K562 (cell line): Measurements from ENCODE around the gene MYO3A. TPM values are rescaled to one million over a fixed set of nuclear protein-coding genes. Genes with fewer than 3 reads are reported as not detected.

ENCODE experiments used
- AFF1 ChIP-seq, 2 experiments: fragments of 450-650 bp; IDR thresholded peaks; 2 replicates each; pipeline ENCODE4 v1.6.1; 2018; ENCODE audit warnings: mild to moderate bottlenecking in 2 of 2, low read depth in 1 of 2; ENCODE audit not compliant: partially characterized antibody in 2 of 2
- FOXA3 ChIP-seq, 2 experiments: fragments of 450-650 bp in 1 of 2; sonication (generic) in 1 of 2; formaldehyde crosslinking; IDR thresholded peaks in 1 of 2; conservative IDR thresholded peaks in 1 of 2; 2 replicates each; pipeline versions ENCODE4 v1.4.0 to v1.8.0; 2020 to 2022; ENCODE audit warnings: mild to moderate bottlenecking in 2 of 2, missing genetic modification reagents in 1 of 2
- HIVEP1 ChIP-seq: fragments of 250-450 bp; sonication (Bioruptor Pico); IDR thresholded peaks from 2 replicates; pipeline ENCODE4 v1.4.0; 2020; ENCODE audit warnings: mild to moderate bottlenecking
- HOMEZ ChIP-seq: fragments of 250-450 bp; sonication (Bioruptor Pico); IDR thresholded peaks from 2 replicates; pipeline ENCODE4 v1.4.0; 2020; ENCODE audit warnings: mild to moderate bottlenecking, moderate library complexity
- L3MBTL2 ChIP-seq: fragments of 450-650 bp; IDR thresholded peaks from 2 replicates; pipeline ENCODE4 v1.6.1; 2016; ENCODE audit warnings: mild to moderate bottlenecking, moderate library complexity
- LARP7 ChIP-seq: fragments of 450-650 bp; IDR thresholded peaks from 2 replicates; pipeline ENCODE4 v1.6.1; 2016
- MEF2D ChIP-seq: conservative IDR thresholded peaks from 2 replicates; pipeline ENCODE4 v1.6.1; 2016; ENCODE audit warnings: low read depth, missing genetic modification characterization, missing compliant biosample characterization
- NR1H2 ChIP-seq: sonication (generic); formaldehyde crosslinking; IDR thresholded peaks from 2 replicates; pipeline ENCODE4 v1.4.0; 2020; ENCODE audit warnings: mild to moderate bottlenecking, missing genetic modification reagents
- RBM15 ChIP-seq: fragments of 200-400 bp; formaldehyde crosslinking; IDR thresholded peaks from 2 replicates; pipeline ENCODE4 v1.6.1; 2018; ENCODE audit warnings: mild to moderate bottlenecking, low read length, moderate library complexity; ENCODE audit not compliant: insufficient read depth
- RFX5 ChIP-seq: IDR thresholded peaks from 2 replicates; pipeline ENCODE4 v1.6.1; 2011; ENCODE audit warnings: low read depth, mild to moderate bottlenecking, improper control_type of control experiment, low read length
- USF2 ChIP-seq: sonication (generic); formaldehyde crosslinking; IDR thresholded peaks from 2 replicates; pipeline ENCODE4 v1.5.0; 2020; ENCODE audit warnings: missing genetic modification reagents
- ZNF175 ChIP-seq: fragments of 200-800 bp; sonication (Bioruptor generic); IDR thresholded peaks from 2 replicates; pipeline ENCODE4 v1.6.1; 2016; ENCODE audit warnings: low read depth, mild to moderate bottlenecking, missing genetic modification characterization, missing compliant biosample characterization
- ZNF764 ChIP-seq: fragments of 250-450 bp; sonication (Bioruptor Pico); IDR thresholded peaks from 2 replicates; pipeline ENCODE4 v1.4.0; 2020; ENCODE audit warnings: low read depth, mild to moderate bottlenecking, moderate library complexity
- polyA plus RNA-seq, 8 experiments: library from polyadenylated mRNA; depleted of rRNA in 4 of 8; stranded (reverse) in 5 of 8; unstranded in 3 of 8; fragments of >200 nt; fragmentation: Nextera tagmentation in 2 of 8; fragmentation: Illumina TruSeq in 1 of 8; extraction: Ambion mirVana in 2 of 8; extraction: Trizol in 1 of 8; gene quantifications; 2 replicates each; pipeline versions ENCODE4 v1.2.1 to v1.2.3, GENCODE V29; 2011 to 2014; ENCODE audit warnings: inconsistent platforms in 1 of 8, missing spikeins in 1 of 8
- total RNA-seq, 7 experiments: library from RNA; depleted of rRNA in 6 of 7; stranded (reverse); fragments of >200 nt in 6 of 7; fragmentation: Illumina TruSeq in 2 of 7; extraction: Trizol in 2 of 7; gene quantifications; 2 replicates each; pipeline versions ENCODE4 v1.2.1 to v1.2.3, GENCODE V29; 2011 to 2021; ENCODE audit warnings: low replicate concordance in 1 of 7

MYO3A gene
- total and polyA plus RNA-seq, 9 of the 15 experiments (the other 6 are each of a cell fraction or from before 2014, with no cell fraction given), result not detected

GRCh38 chr10:26172131-26172530 is 238.1 kb downstream of the MYO3A start (continued):
- TF ChIP-seq USF2 (CRISPR knock-in tag) (no peak), L3MBTL2 (no peak), ZNF764 (CRISPR knock-in tag) (no peak), RFX5 (no peak), MEF2D (no peak), RBM15 (no peak), FOXA3 (CRISPR knock-in tag; conservative IDR thresholded peaks at IDR 0.05 in 1 of 2, IDR thresholded peaks at IDR 0.05 in 1 of 2) (no peak), AFF1 (IDR thresholded peaks at IDR 0.05; ENCODE audit: low read depth in 1 of 2, partially characterized antibody in 2 of 2) (no peak), LARP7 (no peak), HIVEP1 (no peak), HOMEZ (CRISPR knock-in tag) (no peak), ZNF175 (CRISPR knock-in tag) (no peak), NR1H2 (CRISPR knock-in tag) (no peak)
